Vagina (tissue), 2 donors: ENCODE data around the gene CFAP92. TPM values are rescaled to one million over a fixed set of nuclear protein-coding genes. Genes with fewer than 3 reads are reported as not detected.

ENCODE experiments used
- DNase-seq, 2 donors: peaks; one replicate each; pipeline ENCODE4 v3.0.0-alpha.2; 2017; ENCODE audit errors: extremely low spot score in 2 of 2
- H3K27ac ChIP-seq: fragments of 200-600 bp; sonication (generic); one replicate; pipeline ENCODE4 v1.5.1; 2019
- H3K27me3 ChIP-seq: fragments of 200-600 bp; sonication (generic); one replicate; pipeline ENCODE4 v1.5.1; 2019
- H3K36me3 ChIP-seq, 2 donors: fragments of 200-600 bp; sonication (generic); one replicate each; pipeline ENCODE4 v1.5.1; 2017 to 2019
- H3K4me1 ChIP-seq: fragments of 200-600 bp; sonication (generic); one replicate; pipeline ENCODE4 v1.5.1; 2019
- H3K4me3 ChIP-seq, 2 donors: fragments of 200-600 bp; sonication (generic); 1 replicate in 1 of 2; 2 replicates in 1 of 2; pipeline ENCODE4 v1.5.1; 2016 to 2019
- H3K9me3 ChIP-seq: fragments of 200-600 bp; sonication (generic); one replicate; pipeline ENCODE4 v1.5.1; 2019
- POLR2A ChIP-seq, 2 donors: fragments of 450-650 bp; IDR thresholded peaks; one replicate each; pipeline ENCODE4 v1.6.1; 2017; ENCODE audit warnings: antibody characterized with exemption in 2 of 2, mild to moderate bottlenecking in 2 of 2, moderate library complexity in 2 of 2
- POLR2AphosphoS5 ChIP-seq, 2 donors: sonication (generic); formaldehyde crosslinking; IDR thresholded peaks; one replicate each; pipeline ENCODE4 v1.9.0; 2017; ENCODE audit warnings: antibody characterized with exemption in 2 of 2, mild to moderate bottlenecking in 2 of 2, low read depth in 1 of 2; ENCODE audit not compliant: insufficient read depth in 1 of 2
- intact Hi-C: fragments of 100-400 bp; cut with DNase I; formaldehyde crosslinking; loops from one replicate; pipeline ENCODE4 v1.15.1; 2023
- total RNA-seq: library from RNA; depleted of rRNA; stranded (reverse); fragments of >200 nt; gene quantifications from one replicate; pipeline ENCODE4 v1.2.3, GENCODE V29; 2016
- TF ChIP-seq, protein P1 (sequence below), 3 experiments: fragments of 450-650 bp in 2 of 3; fragments of 200-600 bp in 1 of 3; sonication (generic) in 1 of 3; IDR thresholded peaks; one replicate each; pipeline ENCODE4 v1.5.1; 2017 to 2019; ENCODE audit warnings: antibody characterized with exemption in 3 of 3, mild to moderate bottlenecking in 2 of 3, moderate library complexity in 2 of 3

Gene CFAP92
- total RNA-seq = not detected

DNA sequence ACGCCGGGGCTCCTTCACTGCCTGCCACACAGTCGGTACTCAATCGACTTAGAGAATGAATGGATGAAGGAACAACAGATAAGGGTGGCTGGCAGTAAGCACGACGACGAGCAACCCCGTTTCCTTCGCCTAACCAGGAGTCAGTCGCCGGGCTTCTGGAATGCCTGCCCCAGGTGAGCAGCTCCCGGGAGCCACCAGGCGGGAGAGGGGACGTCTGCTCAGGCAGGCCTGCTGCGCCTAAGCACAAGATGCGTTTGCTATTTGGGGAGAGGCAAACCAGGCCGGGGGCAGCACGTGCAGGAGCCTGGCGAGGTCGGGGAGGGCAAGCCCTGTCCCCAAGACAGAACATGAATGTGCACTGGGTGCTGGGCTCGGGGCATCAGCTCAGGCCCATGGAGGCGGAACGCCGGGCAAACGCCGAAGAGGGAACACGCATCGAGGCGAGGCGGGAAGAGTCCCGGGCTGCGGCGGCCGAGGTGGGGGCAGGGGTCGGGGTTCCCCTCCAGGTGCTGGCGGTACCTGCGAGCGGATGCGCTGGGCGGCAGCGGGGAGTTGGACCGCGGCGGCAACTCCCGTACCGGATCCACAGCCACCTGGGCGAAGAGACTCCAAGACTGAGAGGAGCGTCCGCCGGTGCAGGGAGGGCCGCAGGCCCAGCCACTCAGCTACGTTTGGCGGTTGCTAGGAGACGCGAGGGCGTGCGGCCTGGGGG, at the start of gene CFAP92:
CFAP92 (minus strand) TSS at position 616 of the 712 bp plus-strand sequence. CDS start 772 bp downstream, outside the sequence.
- Histone ChIP-seq H3K27me3 (no peaks in the 10 kb centered on the region), H3K4me1 (peaks cover 14% of the 10 kb centered on the region), H3K27ac (no peak within 1 kb of the TSS), H3K36me3 (no peaks in the 10 kb centered on the region), H3K9me3 (no peaks in the 10 kb centered on the region), H3K4me3 (peak within 1 kb of the TSS; percentile 42 to 44)
- intact Hi-C loops = no loop called here
- no peak for DNase-seq
- TF ChIP-seq POLR2AphosphoS5 (IDR thresholded peaks at IDR 0.05; ENCODE audit: insufficient read depth in 1 of 2, low read depth in 1 of 2) (peak in 1 of 2 donors; percentile 20), POLR2A (IDR thresholded peaks at IDR 0.05) (no peak)

DNA sequence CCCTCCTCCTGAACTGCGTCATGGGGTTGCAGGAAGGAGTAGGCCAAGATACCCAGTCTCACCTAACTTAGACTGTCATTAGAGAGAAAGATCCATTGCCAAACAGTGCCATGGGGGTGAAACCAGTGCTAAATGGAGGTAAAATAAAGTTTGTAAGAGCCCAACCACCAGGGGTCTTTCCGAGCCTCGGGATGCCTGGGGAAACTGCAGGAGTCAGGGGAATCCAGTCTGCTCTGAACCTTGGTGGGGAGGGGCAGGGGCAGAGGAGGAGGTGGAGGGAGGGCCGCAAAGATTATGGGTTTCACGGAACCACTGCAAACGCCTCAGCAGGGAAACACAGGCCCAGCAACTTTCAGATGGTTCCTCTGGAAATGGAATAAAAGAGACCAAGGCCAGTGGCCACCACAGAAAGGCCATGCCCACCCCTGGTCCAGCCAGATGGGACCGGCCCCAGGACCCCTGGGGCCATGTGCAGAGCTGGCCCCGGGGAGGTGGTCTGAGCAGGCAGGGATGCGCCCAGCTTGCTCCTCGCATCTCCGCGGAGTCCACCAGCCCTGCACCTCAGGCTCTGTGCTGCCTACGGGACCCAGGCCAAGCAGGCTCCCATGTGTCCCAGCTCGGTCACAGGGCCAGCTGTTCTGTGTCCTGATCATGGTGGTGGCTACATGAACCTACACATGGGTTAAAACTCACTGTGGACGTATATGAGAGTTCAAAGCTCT, 46.9 kb upstream of the CFAP92 start:
- intact Hi-C loops = no loop called here
- Histone ChIP-seq H3K4me3 (no peak overlapping the region), H3K4me1 (peaks cover 5% of the 10 kb centered on the region), H3K36me3 (no peaks in the 10 kb centered on the region), H3K9me3 (no peaks in the 10 kb centered on the region), H3K27me3 (no peaks in the 10 kb centered on the region), H3K27ac (no peak overlapping the region)
- TF ChIP-seq POLR2A (IDR thresholded peaks at IDR 0.05) = no peak
- TF ChIP-seq, protein P1, sequence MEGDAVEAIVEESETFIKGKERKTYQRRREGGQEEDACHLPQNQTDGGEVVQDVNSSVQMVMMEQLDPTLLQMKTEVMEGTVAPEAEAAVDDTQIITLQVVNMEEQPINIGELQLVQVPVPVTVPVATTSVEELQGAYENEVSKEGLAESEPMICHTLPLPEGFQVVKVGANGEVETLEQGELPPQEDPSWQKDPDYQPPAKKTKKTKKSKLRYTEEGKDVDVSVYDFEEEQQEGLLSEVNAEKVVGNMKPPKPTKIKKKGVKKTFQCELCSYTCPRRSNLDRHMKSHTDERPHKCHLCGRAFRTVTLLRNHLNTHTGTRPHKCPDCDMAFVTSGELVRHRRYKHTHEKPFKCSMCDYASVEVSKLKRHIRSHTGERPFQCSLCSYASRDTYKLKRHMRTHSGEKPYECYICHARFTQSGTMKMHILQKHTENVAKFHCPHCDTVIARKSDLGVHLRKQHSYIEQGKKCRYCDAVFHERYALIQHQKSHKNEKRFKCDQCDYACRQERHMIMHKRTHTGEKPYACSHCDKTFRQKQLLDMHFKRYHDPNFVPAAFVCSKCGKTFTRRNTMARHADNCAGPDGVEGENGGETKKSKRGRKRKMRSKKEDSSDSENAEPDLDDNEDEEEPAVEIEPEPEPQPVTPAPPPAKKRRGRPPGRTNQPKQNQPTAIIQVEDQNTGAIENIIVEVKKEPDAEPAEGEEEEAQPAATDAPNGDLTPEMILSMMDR (IDR thresholded peaks at IDR 0.05) = no peak
- TF ChIP-seq POLR2AphosphoS5 (IDR thresholded peaks at IDR 0.05; ENCODE audit: insufficient read depth in 1 of 2, low read depth in 1 of 2) = no peak
- DNase-seq = no peak

DNA sequence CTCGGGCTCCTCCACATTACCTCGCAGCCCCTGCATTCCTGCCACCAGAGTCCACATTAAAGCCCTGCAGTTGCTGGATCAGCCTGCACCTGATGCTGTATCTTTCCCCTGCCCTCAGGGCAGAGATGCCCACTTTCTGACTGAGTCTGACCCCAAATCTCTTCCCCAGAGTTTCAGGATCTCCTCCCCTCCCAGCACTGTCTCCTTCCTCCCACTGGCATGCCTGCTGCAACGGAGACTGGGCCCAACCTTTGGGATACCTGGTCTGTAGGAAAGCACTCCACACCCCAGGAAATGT, 46.1 kb upstream of the CFAP92 start:
- Histone ChIP-seq H3K27ac (no peak overlapping the region), H3K4me1 (no peaks in the 10 kb centered on the region), H3K4me3 (no peak overlapping the region), H3K36me3 (no peaks in the 10 kb centered on the region), H3K27me3 (no peaks in the 10 kb centered on the region), H3K9me3 (no peaks in the 10 kb centered on the region)
- DNase-seq = no peak
- TF ChIP-seq POLR2A (IDR thresholded peaks at IDR 0.05) = no peak
- TF ChIP-seq, protein P1 (IDR thresholded peaks at IDR 0.05) = no peak
- TF ChIP-seq POLR2AphosphoS5 (IDR thresholded peaks at IDR 0.05; ENCODE audit: insufficient read depth in 1 of 2, low read depth in 1 of 2) = no peak
- intact Hi-C loops = no loop called here

- intact Hi-C loops = no loop called here
- no peaks in the 10 kb centered on the region for H3K4me1 ChIP-seq
- no peaks in the 10 kb centered on the region for H3K9me3 ChIP-seq
- DNase-seq = no peak
- no peak overlapping the region for H3K27ac ChIP-seq
- no peaks in the 10 kb centered on the region for H3K27me3 ChIP-seq
- TF ChIP-seq POLR2A (IDR thresholded peaks at IDR 0.05) (no peak), POLR2AphosphoS5 (IDR thresholded peaks at IDR 0.05; ENCODE audit: insufficient read depth in 1 of 2, low read depth in 1 of 2) (no peak)
- TF ChIP-seq, protein P1 (IDR thresholded peaks at IDR 0.05) = no peak
- no peaks in the 10 kb centered on the region for H3K36me3 ChIP-seq
- H3K4me3 ChIP-seq = no peak overlapping the region
Measured at GRCh38 chr3:129039271-129040038, 45.6 kb upstream of the CFAP92 start.

DNA sequence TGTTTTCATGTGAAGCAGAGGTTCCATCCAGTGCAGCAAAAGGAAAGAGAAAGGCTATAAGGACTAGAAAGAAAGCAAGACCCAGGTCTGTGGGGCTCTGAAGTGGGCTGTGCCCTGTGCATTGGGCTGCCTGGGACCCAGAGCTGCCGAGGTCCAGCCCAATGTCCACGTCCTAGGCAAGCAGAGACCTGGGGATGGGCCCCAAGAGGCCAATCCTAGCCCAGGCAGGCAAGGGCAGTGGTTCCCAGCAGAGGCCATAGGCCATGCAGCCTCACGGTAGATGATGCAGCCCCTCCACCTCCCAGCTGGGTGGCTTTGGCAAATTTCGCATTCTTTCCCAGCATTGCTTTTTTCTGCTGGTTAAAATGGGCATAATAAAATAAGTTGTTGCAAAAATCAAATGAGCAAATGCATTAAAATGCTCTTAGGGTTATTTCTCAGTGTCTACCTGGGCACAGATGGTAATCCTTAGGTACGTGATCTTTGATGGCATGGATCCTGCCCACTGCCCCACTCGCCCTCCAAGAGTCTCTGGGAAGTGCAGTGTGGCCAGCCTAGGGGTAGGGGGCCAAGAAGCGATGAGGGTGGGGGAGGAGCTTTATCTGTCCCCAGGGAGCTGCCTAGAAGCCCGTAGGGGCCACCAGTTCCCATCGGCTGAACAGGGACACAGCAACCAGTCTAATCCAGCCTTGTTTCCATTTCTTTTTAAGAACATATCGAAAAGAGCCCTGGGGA, 44.4 kb upstream of the CFAP92 start:
- Histone ChIP-seq H3K4me1 (no peaks in the 10 kb centered on the region), H3K27me3 (no peaks in the 10 kb centered on the region), H3K36me3 (no peaks in the 10 kb centered on the region), H3K4me3 (no peak overlapping the region), H3K27ac (no peak overlapping the region), H3K9me3 (no peaks in the 10 kb centered on the region)
- intact Hi-C loops = no loop called here
- TF ChIP-seq, protein P1 (IDR thresholded peaks at IDR 0.05) = no peak
- no peak for TF ChIP-seq POLR2A (IDR thresholded peaks at IDR 0.05)
- no peak for DNase-seq
